IPS-15b (cell line): ENCODE measurements around the gene IKZF2.
A peak's percentile ranks its signal among the peaks of the same experiment; 100 is the strongest.

Source experiments
- H3K27me3 ChIP-seq: one replicate; pipeline ENCODE4 v1.6.1; 2013; ENCODE audit warnings: low read length; ENCODE audit not compliant: control insufficient read depth, insufficient read depth
- H3K36me3 ChIP-seq: one replicate; pipeline ENCODE4 v1.6.1; 2013; ENCODE audit warnings: low read length; ENCODE audit not compliant: control insufficient read depth, insufficient read depth
- H3K4me1 ChIP-seq: one replicate; pipeline ENCODE4 v1.6.1; 2013; ENCODE audit warnings: mild to moderate bottlenecking, low read length; ENCODE audit not compliant: control insufficient read depth, insufficient read depth
- H3K4me3 ChIP-seq: one replicate; pipeline ENCODE4 v1.5.1; 2013; ENCODE audit warnings: low read depth, low read length
- H3K9ac ChIP-seq: one replicate; pipeline ENCODE4 v1.6.1; 2013; ENCODE audit warnings: low read depth, mild to moderate bottlenecking, low read length
- H3K9me3 ChIP-seq: one replicate; pipeline ENCODE4 v1.6.1; 2013; ENCODE audit warnings: mild to moderate bottlenecking, low read length; ENCODE audit not compliant: control insufficient read depth, insufficient read depth

IKZF2 gene

GRCh38 chr2:213171147-213171546 is 19.7 kb upstream of the IKZF2 start:
- H3K4me1 ChIP-seq: no peaks in the 10 kb centered on the region
- no peaks in the 10 kb centered on the region for H3K9me3 ChIP-seq
- H3K9ac ChIP-seq: no peak overlapping the region
- H3K36me3 ChIP-seq: no peaks in the 10 kb centered on the region
- no peaks in the 10 kb centered on the region for H3K27me3 ChIP-seq
- H3K4me3 ChIP-seq: no peak overlapping the region

- H3K9me3 ChIP-seq: no peaks in the 10 kb centered on the region
- no peaks in the 10 kb centered on the region for H3K27me3 ChIP-seq
- no peak overlapping the region for H3K9ac ChIP-seq
- no peaks in the 10 kb centered on the region for H3K36me3 ChIP-seq
- no peak overlapping the region for H3K4me3 ChIP-seq
- no peaks in the 10 kb centered on the region for H3K4me1 ChIP-seq
These were observed 16.0 kb upstream of the IKZF2 start for GRCh38 chr2:213167271-213167930.

- Histone ChIP-seq H3K27me3 (no peaks in the 10 kb centered on the region), H3K36me3 (no peaks in the 10 kb centered on the region), H3K4me1 (no peaks in the 10 kb centered on the region), H3K4me3 (no peak overlapping the region), H3K9me3 (no peaks in the 10 kb centered on the region), H3K9ac (no peak overlapping the region)
These were observed 14.7 kb upstream of the IKZF2 start for GRCh38 chr2:213166109-213166508.

- Histone ChIP-seq H3K4me3 (no peak overlapping the region), H3K4me1 (no peaks in the 10 kb centered on the region), H3K27me3 (no peaks in the 10 kb centered on the region)
These were observed 12.9 kb upstream of the IKZF2 start for GRCh38 chr2:213164263-213164662.

GRCh38 chr2:213162516-213163118 is 11.2 kb upstream of the IKZF2 start:
- Histone ChIP-seq H3K4me3 (no peak overlapping the region), H3K27me3 (no peaks in the 10 kb centered on the region), H3K9ac (no peak overlapping the region), H3K9me3 (no peaks in the 10 kb centered on the region), H3K4me1 (no peaks in the 10 kb centered on the region), H3K36me3 (no peaks in the 10 kb centered on the region)

More at GRCh38 chr2:213164263-213164662, 12.9 kb upstream of the IKZF2 start:
- Histone ChIP-seq H3K9me3 (no peaks in the 10 kb centered on the region), H3K9ac (no peak overlapping the region), H3K36me3 (no peaks in the 10 kb centered on the region)

GRCh38 chr2:213161759-213162515 is 10.5 kb upstream of the IKZF2 start:
- no peaks in the 10 kb centered on the region for H3K36me3 ChIP-seq
- no peak overlapping the region for H3K9ac ChIP-seq
- no peaks in the 10 kb centered on the region for H3K4me1 ChIP-seq
- H3K4me3 ChIP-seq: no peak overlapping the region
- no peaks in the 10 kb centered on the region for H3K9me3 ChIP-seq
- no peaks in the 10 kb centered on the region for H3K27me3 ChIP-seq

- no peak overlapping the region for H3K9ac ChIP-seq
- H3K9me3 ChIP-seq: no peaks in the 10 kb centered on the region
- H3K4me3 ChIP-seq: no peak overlapping the region
- no peaks in the 10 kb centered on the region for H3K36me3 ChIP-seq
- no peaks in the 10 kb centered on the region for H3K27me3 ChIP-seq
- no peaks in the 10 kb centered on the region for H3K4me1 ChIP-seq
These were observed 8.4 kb upstream of the IKZF2 start for GRCh38 chr2:213159768-213160167.

GRCh38 chr2:213157242-213157641 is 5.8 kb upstream of the IKZF2 start:
- peaks cover 5% of the 10 kb centered on the region for H3K4me1 ChIP-seq
- H3K9ac ChIP-seq: no peak overlapping the region
- H3K9me3 ChIP-seq: no peaks in the 10 kb centered on the region
- peaks cover 3% of the 10 kb centered on the region for H3K27me3 ChIP-seq
- no peaks in the 10 kb centered on the region for H3K36me3 ChIP-seq
- no peak overlapping the region for H3K4me3 ChIP-seq

- Histone ChIP-seq H3K9me3 (no peaks in the 10 kb centered on the region), H3K4me3 (no peak overlapping the region), H3K4me1 (peaks cover 5% of the 10 kb centered on the region), H3K36me3 (no peaks in the 10 kb centered on the region), H3K27me3 (peaks cover 3% of the 10 kb centered on the region), H3K9ac (no peak overlapping the region)
These were observed 5.3 kb upstream of the IKZF2 start for GRCh38 chr2:213156717-213157116.

- peak overlapping the region; percentile 65 for H3K4me3 ChIP-seq
- no peaks in the 10 kb centered on the region for H3K36me3 ChIP-seq
- peaks cover 3% of the 10 kb centered on the region for H3K27me3 ChIP-seq
- H3K9ac ChIP-seq: no peak overlapping the region
- peaks cover 5% of the 10 kb centered on the region for H3K4me1 ChIP-seq
- H3K9me3 ChIP-seq: no peaks in the 10 kb centered on the region
These were observed 1.5 kb upstream of the IKZF2 start for GRCh38 chr2:213152888-213153287.

GRCh38 chr2:213152065-213152794 is 818 bp upstream of the IKZF2 start:
- Histone ChIP-seq H3K4me3 (peak overlapping the region; percentile 65), H3K9ac (peak overlapping the region; percentile 56)

More at GRCh38 chr2:213152065-213152794, 818 bp upstream of the IKZF2 start:
- H3K4me1 ChIP-seq: peaks cover 5% of the 10 kb centered on the region
- peaks cover 3% of the 10 kb centered on the region for H3K27me3 ChIP-seq
- H3K9me3 ChIP-seq: no peaks in the 10 kb centered on the region
- no peaks in the 10 kb centered on the region for H3K36me3 ChIP-seq
